NB4 (cell line): ENCODE measurements around the gene FSTL4.
"Not testable (repeated sequence)": the region's sequence is repeated elsewhere in the genome, so short reads cannot be mapped to it uniquely, and the experiment has no call there.

ENCODE experiments used
- DNase-seq: peaks from one replicate; pipeline ENCODE4 v3.0.0; 2010; ENCODE audit warnings: low read depth
- H3K4me3 ChIP-seq: one replicate; pipeline ENCODE4 v1.5.1; 2011; ENCODE audit warnings: mild to moderate bottlenecking, low read depth, low read length, moderate library complexity
- CTCF ChIP-seq: IDR thresholded peaks from one replicate; pipeline ENCODE4 v1.5.1; 2012; ENCODE audit warnings: low read depth, low read length
- MAX ChIP-seq: IDR thresholded peaks from 2 replicates; pipeline ENCODE4 v1.6.1; 2011; ENCODE audit warnings: low read depth, low read length
- MYC ChIP-seq: IDR thresholded peaks from 2 replicates; pipeline ENCODE4 v1.6.1; 2011; ENCODE audit warnings: low read depth, low read length
- POLR2A ChIP-seq: IDR thresholded peaks from 2 replicates; pipeline ENCODE4 v1.6.1; 2011; ENCODE audit warnings: mild to moderate bottlenecking; ENCODE audit not compliant: insufficient read length; ENCODE audit errors: extremely low read depth

FSTL4 gene

GRCh38 chr5:133451926-133452325, 160.4 kb downstream of the FSTL4 start:
- H3K4me3 ChIP-seq, result no peak overlapping the region
- DNase-seq, result no peak
- TF ChIP-seq MAX (no peak), POLR2A (no peak), MYC (no peak), CTCF (no peak)

GRCh38 chr5:133450286-133450685, 162.1 kb downstream of the FSTL4 start:
- no peak overlapping the region for H3K4me3 ChIP-seq
- TF ChIP-seq CTCF (no peak), POLR2A (no peak), MYC (no peak), MAX (no peak)

GRCh38 chr5:133449181-133449580, 163.2 kb downstream of the FSTL4 start:
- H3K4me3 ChIP-seq, result no peak overlapping the region

More at GRCh38 chr5:133450286-133450685, 162.1 kb downstream of the FSTL4 start:
- DNase-seq, result peak; percentile 25

GRCh38 chr5:133446440-133446839, 165.9 kb downstream of the FSTL4 start:
- H3K4me3 ChIP-seq, result no peak overlapping the region
- DNase-seq, result no peak
- TF ChIP-seq MYC (no peak), MAX (no peak), CTCF (no peak), POLR2A (no peak)

More at GRCh38 chr5:133449181-133449580, 163.2 kb downstream of the FSTL4 start:
- TF ChIP-seq MAX, result no peak
- no peak for TF ChIP-seq CTCF
- TF ChIP-seq POLR2A, result no peak
- no peak for TF ChIP-seq MYC
- no peak for DNase-seq

GRCh38 chr5:133445744-133446143, 166.6 kb downstream of the FSTL4 start:
- TF ChIP-seq MAX (no peak), POLR2A (no peak), CTCF (no peak), MYC (no peak)
- H3K4me3 ChIP-seq, result no peak overlapping the region
- no peak for DNase-seq

GRCh38 chr5:133445204-133445603, 167.1 kb downstream of the FSTL4 start:
- DNase-seq, H3K4me3 ChIP-seq: not testable (repeated sequence)
